Fibroblast of the aortic adventitia (primary cell): ENCODE measurements around the gene TNRC18. TPM values are rescaled to one million over a fixed set of nuclear protein-coding genes. Genes with fewer than 3 reads are reported as not detected.

Experiments used
- DNase-seq: peaks from one replicate; pipeline ENCODE4 v3.0.0-alpha.2; 2010; ENCODE audit warnings: low read depth
- H3K4me3 ChIP-seq: 2 replicates; pipeline ENCODE4 v1.5.1; 2011; ENCODE audit warnings: low read depth, mild to moderate bottlenecking, control low read depth, low read length, moderate library complexity
- CTCF ChIP-seq: IDR thresholded peaks from 2 replicates; pipeline ENCODE4 v1.5.1; 2011; ENCODE audit warnings: mild to moderate bottlenecking, low read length, control low read depth, inconsistent platforms; ENCODE audit not compliant: insufficient read depth
- total RNA-seq: library from RNA; depleted of rRNA; stranded (reverse); fragments of >200 nt; gene quantifications from 2 replicates; pipeline ENCODE4 v1.2.3, GENCODE V29; 2012; ENCODE audit warnings: low replicate concordance

TNRC18 gene
- total RNA-seq, 1 donor: 57.8 TPM

GRCh38 chr7:5394264-5395105, 29.1 kb downstream of the TNRC18 start:
- no peak for TF ChIP-seq CTCF
- no peak overlapping the region for H3K4me3 ChIP-seq
- DNase-seq: no peak

- H3K4me3 ChIP-seq: no peak overlapping the region
- no peak for DNase-seq
- no peak for TF ChIP-seq CTCF
Measured at GRCh38 chr7:5393748-5394147, 29.9 kb downstream of the TNRC18 start.

GRCh38 chr7:5393328-5393727, 30.3 kb downstream of the TNRC18 start:
- no peak for TF ChIP-seq CTCF
- no peak for DNase-seq
- H3K4me3 ChIP-seq: no peak overlapping the region

GRCh38 chr7:5390918-5391317, 32.7 kb downstream of the TNRC18 start:
- TF ChIP-seq CTCF: no peak
- no peak for DNase-seq
- H3K4me3 ChIP-seq: no peak overlapping the region

- no peak for TF ChIP-seq CTCF
- H3K4me3 ChIP-seq: no peak overlapping the region
- no peak for DNase-seq
Measured at GRCh38 chr7:5388905-5389433, 34.7 kb downstream of the TNRC18 start.

GRCh38 chr7:5388273-5388901, 35.2 kb downstream of the TNRC18 start:
- no peak overlapping the region for H3K4me3 ChIP-seq
- DNase-seq: no peak
- TF ChIP-seq CTCF: no peak
